Keratinocyte (primary cell): ENCODE measurements around the gene RAP1GAP2. TPM values are rescaled to one million over a fixed set of nuclear protein-coding genes. Genes with fewer than 3 reads are reported as not detected.

ENCODE experiments used
- DNase-seq: peaks from one replicate; pipeline ENCODE4 v3.0.0-alpha.2; 2011; ENCODE audit warnings: low read depth, missing footprints, low spot score
- FAIRE-seq: peaks from 2 replicates; lab custom pipeline; 2011; peaks lifted over from hg19 to GRCh38; lab: Jason Lieb, UNC
- H2AFZ ChIP-seq: 2 replicates; pipeline ENCODE4 v1.6.0; 2012; ENCODE audit warnings: low read length, control low read depth, inconsistent platforms; ENCODE audit not compliant: control insufficient read depth
- H3K27ac ChIP-seq: 2 replicates; pipeline ENCODE4 v1.5.1; 2011; ENCODE audit warnings: low read length; ENCODE audit not compliant: control insufficient read depth, insufficient read depth
- H3K27me3 ChIP-seq: 3 replicates; pipeline ENCODE4 v1.6.0; 2011; ENCODE audit warnings: low read length; ENCODE audit not compliant: control insufficient read depth, insufficient read depth; ENCODE audit errors: extremely low read depth
- H3K36me3 ChIP-seq, 2 experiments: 2 replicates in 1 of 2; 3 replicates in 1 of 2; pipeline ENCODE4 v1.5.1; 2011; ENCODE audit warnings: low read length in 2 of 2, mild to moderate bottlenecking in 1 of 2; ENCODE audit not compliant: control insufficient read depth in 2 of 2, insufficient read depth in 2 of 2; ENCODE audit errors: extremely low read depth in 1 of 2
- H3K4me1 ChIP-seq: 3 replicates; pipeline ENCODE4 v1.5.1; 2011; ENCODE audit warnings: low read length; ENCODE audit not compliant: control insufficient read depth, insufficient read depth; ENCODE audit errors: extremely low read depth
- H3K4me2 ChIP-seq: 3 replicates; pipeline ENCODE4 v1.6.0; 2011; ENCODE audit warnings: low read depth, low read length; ENCODE audit not compliant: control insufficient read depth, insufficient read depth; ENCODE audit errors: extremely low read depth
- H3K4me3 ChIP-seq, 3 experiments: fragments of 200-600 bp in 1 of 3; sonication (generic) in 1 of 3; 2 replicates in 2 of 3; 3 replicates in 1 of 3; pipeline ENCODE4 v1.5.1; 2011 to 2016; ENCODE audit warnings: low read length in 3 of 3, mild to moderate bottlenecking in 3 of 3, control low read depth in 2 of 3, inconsistent platforms in 1 of 3, low read depth in 1 of 3, mixed read lengths in 1 of 3, mixed run types in 1 of 3, moderate library complexity in 1 of 3; ENCODE audit not compliant: control insufficient read depth in 2 of 3, insufficient read depth in 2 of 3; ENCODE audit errors: extremely low read depth in 1 of 3
- H3K79me2 ChIP-seq: 2 replicates; pipeline ENCODE4 v1.6.0; 2012; ENCODE audit warnings: low read length; ENCODE audit not compliant: control insufficient read depth, insufficient read depth
- H3K9ac ChIP-seq: 3 replicates; pipeline ENCODE4 v1.6.0; 2011; ENCODE audit warnings: low read length; ENCODE audit not compliant: control insufficient read depth, insufficient read depth; ENCODE audit errors: extremely low read depth
- H3K9me1 ChIP-seq: 3 replicates; pipeline ENCODE4 v1.6.0; 2011; ENCODE audit warnings: low read length; ENCODE audit not compliant: control insufficient read depth, insufficient read depth; ENCODE audit errors: extremely low read depth
- H3K9me3 ChIP-seq: 2 replicates; pipeline ENCODE4 v1.5.1; 2012; ENCODE audit warnings: low read depth, low read length; ENCODE audit not compliant: control insufficient read depth
- H4K20me1 ChIP-seq: 3 replicates; pipeline ENCODE4 v1.6.0; 2011; ENCODE audit warnings: low read length; ENCODE audit not compliant: control insufficient read depth, insufficient read depth; ENCODE audit errors: extremely low read depth
- CTCF ChIP-seq, 3 experiments: IDR thresholded peaks in 1 of 3; conservative IDR thresholded peaks in 1 of 3; optimal IDR thresholded peaks in 1 of 3; 2 replicates in 2 of 3; 3 replicates in 1 of 3; pipeline versions ENCODE3 to v1.5.1; 2011; ENCODE audit warnings: low read length in 3 of 3, mild to moderate bottlenecking in 3 of 3, moderate library complexity in 2 of 3, control low read depth in 1 of 3, inconsistent platforms in 1 of 3; ENCODE audit not compliant: insufficient read depth in 2 of 3; ENCODE audit errors: extremely low read depth in 1 of 3
- EZH2 ChIP-seq: IDR thresholded peaks from one replicate; pipeline ENCODE4 v1.6.1; 2012; ENCODE audit warnings: inconsistent platforms, mild to moderate bottlenecking, low read length, moderate library complexity
- dilution Hi-C: fragments of 300-500 bp; cut with MboI; formaldehyde crosslinking; loops from one replicate; pipeline ENCODE4 v1.7.0; 2020; ENCODE audit warnings: low sequenced_read_pairs; ENCODE audit not compliant: extremely low pct_ligation_motif_present
- polyA plus RNA-seq, 5 experiments: library from polyadenylated mRNA; depleted of rRNA in 3 of 5; stranded (reverse) in 3 of 5; stranded (forward) in 1 of 5; unstranded in 1 of 5; fragments of >200 nt; gene quantifications; 1 replicate in 1 of 5; 2 replicates in 3 of 5; 3 replicates in 1 of 5; pipeline versions ENCODE4 v1.2.1 to v1.2.3, GENCODE V29; 2011 to 2012; ENCODE audit warnings: missing spikeins in 2 of 5, low read depth in 1 of 5, low replicate concordance in 1 of 5

RAP1GAP2 gene
- polyA plus RNA-seq, 1 donor (not counting 4 experiments of a cell fraction or from before 2014, with no cell fraction given) = 13.6 TPM

- H3K4me3 ChIP-seq = no peak overlapping the region
- H3K36me3 ChIP-seq = peaks cover 4 to 7% of the 10 kb centered on the region in 2 experiments
- H2AFZ ChIP-seq = no peak overlapping the region
- H3K9me1 ChIP-seq = no peaks in the 10 kb centered on the region
- H3K4me1 ChIP-seq = no peaks in the 10 kb centered on the region
- H3K79me2 ChIP-seq = no peaks in the 10 kb centered on the region
- H3K9ac ChIP-seq = no peak overlapping the region
- TF ChIP-seq EZH2 = no peak
- TF ChIP-seq CTCF (optimal IDR thresholded peaks at IDR 0.05 in 1 of 3, IDR thresholded peaks at IDR 0.05 in 1 of 3, conservative IDR thresholded peaks at IDR 0.05 in 1 of 3; ENCODE audit: extremely low read depth in 1 of 3, insufficient read depth in 2 of 3, low read length in 3 of 3) = no peak
- H3K27ac ChIP-seq = no peak overlapping the region
- H3K27me3 ChIP-seq = no peaks in the 10 kb centered on the region
- dilution Hi-C loops = no loop called here
- DNase-seq = no peak
- no peak for FAIRE-seq
- no peaks in the 10 kb centered on the region for H3K9me3 ChIP-seq
- H4K20me1 ChIP-seq = no peaks in the 10 kb centered on the region
- H3K4me2 ChIP-seq = no peak overlapping the region
Measured at GRCh38 chr17:3036800-3037199, 240.6 kb downstream of the RAP1GAP2 start.

- TF ChIP-seq EZH2 = no peak
- TF ChIP-seq CTCF (optimal IDR thresholded peaks at IDR 0.05 in 1 of 3, IDR thresholded peaks at IDR 0.05 in 1 of 3, conservative IDR thresholded peaks at IDR 0.05 in 1 of 3; ENCODE audit: extremely low read depth in 1 of 3, insufficient read depth in 2 of 3, low read length in 3 of 3) = no peak
- Histone ChIP-seq H3K79me2 (no peaks in the 10 kb centered on the region), H3K9me1 (no peaks in the 10 kb centered on the region), H3K4me2 (no peak overlapping the region), H3K4me1 (no peaks in the 10 kb centered on the region), H3K9me3 (no peaks in the 10 kb centered on the region), H3K36me3 (peaks cover 4 to 7% of the 10 kb centered on the region in 2 experiments), H4K20me1 (no peaks in the 10 kb centered on the region), H2AFZ (no peak overlapping the region), H3K9ac (no peak overlapping the region), H3K27ac (no peak overlapping the region), H3K4me3 (no peak overlapping the region), H3K27me3 (no peaks in the 10 kb centered on the region)
- FAIRE-seq (no peak), DNase-seq (no peak)
- dilution Hi-C loops = no loop called here
Measured at GRCh38 chr17:3037259-3037658, 241.0 kb downstream of the RAP1GAP2 start.
